ENCODE data around the gene MAFB. TPM values are rescaled to one million over a fixed set of nuclear protein-coding genes. Genes with fewer than 3 reads are reported as not detected.

The MAFB gene
- total RNA-seq, 4 donors from 2014 or later, result 25.7 to 89.4 (median 69.2) TPM

GRCh38 chr20:40692240-40693011 is 3.4 kb upstream of the MAFB start:
- peaks cover 20% of the 10 kb centered on the region for H3K4me1 ChIP-seq
- no peak overlapping the region for H3K27ac ChIP-seq
- peak overlapping the region; percentile 10 for H3K4me3 ChIP-seq
- peaks cover 25% of the 10 kb centered on the region for H3K27me3 ChIP-seq
- TF ChIP-seq POLR2A (IDR thresholded peaks at IDR 0.05) (no peak), CTCF (IDR thresholded peaks at IDR 0.05) (no peak), EP300 (IDR thresholded peaks at IDR 0.05) (no peak), POLR2AphosphoS5 (IDR thresholded peaks at IDR 0.05) (no peak)
- no peak for DNase-seq (ENCODE audit: low spot score in 2 of 2)
- no peaks in the 10 kb centered on the region for H3K9me3 ChIP-seq
- 71% methylated on average over 29 of the region's 52 CpGs for WGBS
- no peaks in the 10 kb centered on the region for H3K36me3 ChIP-seq

GRCh38 chr20:40691566-40692239 is 2.7 kb upstream of the MAFB start:
- WGBS, result 70% methylated on average over 29 of the region's 29 CpGs
- Histone ChIP-seq H3K4me3 (peak overlapping the region; percentile 93), H3K9me3 (no peaks in the 10 kb centered on the region), H3K4me1 (peaks cover 17% of the 10 kb centered on the region), H3K36me3 (no peaks in the 10 kb centered on the region), H3K27ac (peak overlapping the region; percentile 31), H3K27me3 (peaks cover 25% of the 10 kb centered on the region)
- DNase-seq (ENCODE audit: low spot score in 2 of 2), result no peak
- no peak for TF ChIP-seq POLR2AphosphoS5 (IDR thresholded peaks at IDR 0.05)
- no peak for TF ChIP-seq EP300 (IDR thresholded peaks at IDR 0.05)
- TF ChIP-seq POLR2A (IDR thresholded peaks at IDR 0.05), result no peak
- no peak for TF ChIP-seq CTCF (IDR thresholded peaks at IDR 0.05)

- no peaks in the 10 kb centered on the region for H3K9me3 ChIP-seq
- peaks cover 25% of the 10 kb centered on the region for H3K27me3 ChIP-seq
- 80% methylated on average over 44 of the region's 45 CpGs for WGBS
- peaks cover 23% of the 10 kb centered on the region for H3K4me1 ChIP-seq
- H3K36me3 ChIP-seq, result no peaks in the 10 kb centered on the region
- TF ChIP-seq POLR2A (IDR thresholded peaks at IDR 0.05), result no peak
- H3K4me3 ChIP-seq, result peak overlapping the region; percentile 93
- no peak for DNase-seq (ENCODE audit: low spot score in 2 of 2)
- peak overlapping the region; percentile 31 for H3K27ac ChIP-seq
These were observed 2.0 kb upstream of the MAFB start for GRCh38 chr20:40690836-40691565.

- H3K27ac ChIP-seq, result peak overlapping the region; percentile 96
- 10% methylated on average over 34 of the region's 84 CpGs for WGBS
- peaks cover 28% of the 10 kb centered on the region for H3K4me1 ChIP-seq
- TF ChIP-seq EP300 (IDR thresholded peaks at IDR 0.05) (no peak), CTCF (IDR thresholded peaks at IDR 0.05) (peak; percentile 85 to 87)
- H3K4me3 ChIP-seq, result peak overlapping the region; percentile 93
- H3K27me3 ChIP-seq, result peaks cover 25% of the 10 kb centered on the region
- no peaks in the 10 kb centered on the region for H3K36me3 ChIP-seq
- H3K9me3 ChIP-seq, result no peaks in the 10 kb centered on the region
- peak; percentile 93 to 96 for DNase-seq (ENCODE audit: low spot score in 2 of 2)
These were observed 1.2 kb upstream of the MAFB start for GRCh38 chr20:40689943-40690835.
